GM12892 (cell line): ENCODE measurements around the gene SMYD3.

Experiments used
- POLR2A ChIP-seq: IDR thresholded peaks from 2 replicates; pipeline ENCODE4 v1.6.1; 2011; ENCODE audit warnings: low read depth, low read length, control low read depth
- POLR2AphosphoS5 ChIP-seq: IDR thresholded peaks from 2 replicates; pipeline ENCODE4 v1.6.1; 2011; ENCODE audit warnings: low read depth, low read length, control low read depth
- TAF1 ChIP-seq: IDR thresholded peaks from 2 replicates; pipeline ENCODE4 v1.6.1; 2011; ENCODE audit warnings: low read depth, mild to moderate bottlenecking, control low read depth, low read length, borderline replicate concordance

GRCh38 chr1:245721488-245721887 lies 785.6 kb downstream of the SMYD3 start:
- no peak for TF ChIP-seq POLR2AphosphoS5
- no peak for TF ChIP-seq POLR2A
- TF ChIP-seq TAF1, result no peak
